Spleen (tissue), 7 donors: ENCODE data around the gene ANKS4B.

Source experiments
- CTCF ChIP-seq, 11 experiments: fragments of 200-600 bp in 7 of 11; fragments of 450-650 bp in 4 of 11; sonication (generic) in 4 of 11; IDR thresholded peaks in 8 of 11; conservative IDR thresholded peaks in 3 of 11; 1 replicate in 7 of 11; 2 replicates in 4 of 11; pipeline versions ENCODE4 v1.4.0 to v1.8.0; 2016 to 2021; ENCODE audit warnings: antibody characterized with exemption in 11 of 11, inconsistent platforms in 4 of 11, mild to moderate bottlenecking in 1 of 11
- POLR2A ChIP-seq, 3 donors: fragments of 450-650 bp; IDR thresholded peaks; one replicate each; pipeline ENCODE4 v1.5.1; 2017; ENCODE audit warnings: antibody characterized with exemption in 3 of 3, mild to moderate bottlenecking in 1 of 3
- donor health status: DM: no; HTN: no; CAD: no; lungs with moderate emphysema.
- donor health status: DM: no; HTN: no; CAD: no.
- donor health status: DM: no; HTN: no; CAD: no.

DNA sequence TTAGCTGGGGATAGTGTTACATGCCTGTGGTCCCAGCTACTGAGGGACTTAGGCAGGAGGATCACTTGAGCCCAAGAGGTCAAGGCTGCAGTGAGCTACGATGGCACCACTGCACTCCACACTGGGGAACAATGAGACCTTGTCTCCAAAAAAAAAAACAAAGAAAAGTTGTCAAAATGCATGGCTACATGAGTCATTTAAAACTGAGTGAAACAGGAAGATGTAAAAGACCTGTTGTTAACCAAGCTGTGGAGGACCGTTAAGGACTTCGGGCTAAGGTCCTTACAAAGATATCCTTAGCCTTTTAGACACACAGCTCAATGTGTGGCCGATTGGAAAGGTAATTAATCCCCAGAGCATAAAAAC lies 47.2 kb upstream of the ANKS4B start:
- TF ChIP-seq POLR2A (IDR thresholded peaks at IDR 0.05) (no peak), CTCF (IDR thresholded peaks at IDR 0.05 in 8 of 11, conservative IDR thresholded peaks at IDR 0.05 in 3 of 11) (no peak)
